MM.1S (cell line): ENCODE data around the gene WBP1.

Experiments used
- DNase-seq: peaks from one replicate; pipeline ENCODE4 v3.0.0-alpha.2; 2015
- H2AFZ ChIP-seq: fragments of 300-600 bp; sonication (generic); 2 replicates; pipeline ENCODE4 v1.6.0; 2016; ENCODE audit warnings: antibody characterized with exemption, low read length
- H3F3A ChIP-seq: fragments of 300-600 bp; sonication (generic); 2 replicates; pipeline ENCODE4 v1.6.1; 2016; ENCODE audit warnings: mild to moderate bottlenecking, antibody characterized with exemption, low read length, moderate library complexity, mixed read lengths; ENCODE audit not compliant: insufficient read depth
- H3K27ac ChIP-seq: fragments of 300-600 bp; sonication (generic); 2 replicates; pipeline ENCODE4 v1.5.1; 2016; ENCODE audit warnings: mild to moderate bottlenecking, low read length
- H3K27me3 ChIP-seq: fragments of 300-600 bp; sonication (generic); replicated peaks from 2 replicates; pipeline ENCODE4 v1.6.0; 2016; ENCODE audit warnings: low read length; ENCODE audit not compliant: insufficient read depth
- H3K36me3 ChIP-seq: fragments of 300-600 bp; sonication (generic); replicated peaks from 2 replicates; pipeline ENCODE4 v1.6.1; 2016; ENCODE audit warnings: mild to moderate bottlenecking, low read length, mixed read lengths; ENCODE audit not compliant: insufficient read depth
- H3K4me1 ChIP-seq: fragments of 300-600 bp; sonication (generic); 2 replicates; pipeline ENCODE4 v1.6.1; 2016; ENCODE audit warnings: low read length, mixed read lengths
- H3K4me2 ChIP-seq: fragments of 300-600 bp; sonication (generic); 2 replicates; pipeline ENCODE4 v1.6.0; 2016; ENCODE audit warnings: low read depth, low read length
- H3K4me3 ChIP-seq: fragments of 300-600 bp; sonication (generic); 2 replicates; pipeline ENCODE4 v1.5.1; 2016; ENCODE audit warnings: low read length, mixed read lengths
- H3K79me2 ChIP-seq: fragments of 300-600 bp; sonication (generic); 2 replicates; pipeline ENCODE4 v1.6.1; 2016; ENCODE audit warnings: mixed run types, low read length, mixed read lengths
- H3K9ac ChIP-seq: fragments of 300-600 bp; sonication (generic); 2 replicates; pipeline ENCODE4 v1.6.1; 2016; ENCODE audit warnings: low read length, mixed read lengths
- H3K9me2 ChIP-seq: fragments of 300-600 bp; sonication (generic); replicated peaks from 2 replicates; pipeline ENCODE4 v1.6.1; 2016; ENCODE audit warnings: mild to moderate bottlenecking, low read length, mixed read lengths; ENCODE audit not compliant: insufficient read depth
- H3K9me3 ChIP-seq: fragments of 300-600 bp; sonication (generic); replicated peaks from 2 replicates; pipeline ENCODE4 v1.6.1; 2016; ENCODE audit warnings: mild to moderate bottlenecking, low read length, mixed read lengths; ENCODE audit not compliant: insufficient read depth
- H4K20me1 ChIP-seq: fragments of 300-600 bp; sonication (generic); 2 replicates; pipeline ENCODE4 v1.6.1; 2016; ENCODE audit warnings: mild to moderate bottlenecking, low read length, moderate library complexity, mixed read lengths; ENCODE audit not compliant: insufficient read depth
- EZH2 ChIP-seq: fragments of 300-600 bp; sonication (generic); optimal IDR thresholded peaks from 2 replicates; pipeline ENCODE3; 2017; ENCODE audit warnings: low read depth, mild to moderate bottlenecking, antibody characterized with exemption, low read length, mixed read lengths
- EZH2phosphoT487 ChIP-seq: fragments of 300-600 bp; sonication (generic); IDR thresholded peaks from 2 replicates; pipeline ENCODE4 v1.6.1; 2018; ENCODE audit warnings: antibody characterized with exemption, low read length
- TF ChIP-seq, protein P1 (sequence below): fragments of 300-600 bp; sonication (generic); IDR thresholded peaks from 2 replicates; pipeline ENCODE4 v1.5.1; 2016; ENCODE audit warnings: antibody characterized with exemption, low read length, mixed read lengths

WBP1 gene

DNA sequence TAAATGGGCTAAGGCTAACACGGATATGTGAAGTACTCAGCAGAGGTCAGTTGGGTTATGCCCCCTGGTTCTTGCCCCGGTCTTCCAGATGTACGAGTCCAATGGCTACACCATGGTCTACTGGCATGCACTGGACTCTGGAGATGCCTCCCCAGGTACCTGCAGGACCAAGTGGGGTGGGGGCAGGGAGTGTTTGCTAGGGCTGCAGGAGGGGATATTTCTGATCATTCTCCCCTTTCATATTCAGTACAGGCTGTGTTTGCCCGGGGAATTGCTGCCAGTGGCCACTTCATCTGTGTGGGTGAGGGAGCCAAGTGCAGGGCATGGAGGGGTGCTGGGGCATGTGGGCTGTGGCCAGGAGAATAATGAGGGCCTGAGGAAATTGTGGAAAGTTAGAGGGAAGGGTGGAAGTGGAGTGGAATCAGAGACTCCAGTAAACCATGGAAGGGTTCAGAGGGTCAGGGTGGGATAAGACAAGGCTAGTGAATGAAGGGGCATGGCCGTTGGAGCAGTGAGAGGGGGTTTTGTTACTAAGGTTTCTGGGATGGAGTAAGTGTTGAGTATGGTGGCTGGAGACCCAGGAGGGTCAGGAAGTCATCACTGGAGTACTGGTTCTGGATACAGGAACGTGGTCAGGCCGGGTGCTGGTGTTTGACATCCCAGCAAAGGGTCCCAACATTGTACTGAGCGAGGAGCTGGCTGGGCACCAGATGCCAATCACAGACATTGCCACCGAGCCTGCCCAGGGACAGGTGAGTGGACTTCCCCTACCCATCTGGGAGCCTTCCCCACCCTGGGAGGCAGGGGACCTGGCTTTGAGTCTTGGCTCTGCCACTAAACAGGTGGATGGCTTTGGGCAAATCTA is 34.8 kb upstream of the WBP1 start:
- DNase-seq = no peak
- H3K4me2 ChIP-seq = no peak overlapping the region
- H3K79me2 ChIP-seq = no peaks in the 10 kb centered on the region
- H3K9me3 ChIP-seq = no peaks in the 10 kb centered on the region
- no peak overlapping the region for H2AFZ ChIP-seq
- H3K4me3 ChIP-seq = no peak overlapping the region
- H3K36me3 ChIP-seq = no peaks in the 10 kb centered on the region
- H3K9ac ChIP-seq = no peak overlapping the region
- TF ChIP-seq, protein P1, sequence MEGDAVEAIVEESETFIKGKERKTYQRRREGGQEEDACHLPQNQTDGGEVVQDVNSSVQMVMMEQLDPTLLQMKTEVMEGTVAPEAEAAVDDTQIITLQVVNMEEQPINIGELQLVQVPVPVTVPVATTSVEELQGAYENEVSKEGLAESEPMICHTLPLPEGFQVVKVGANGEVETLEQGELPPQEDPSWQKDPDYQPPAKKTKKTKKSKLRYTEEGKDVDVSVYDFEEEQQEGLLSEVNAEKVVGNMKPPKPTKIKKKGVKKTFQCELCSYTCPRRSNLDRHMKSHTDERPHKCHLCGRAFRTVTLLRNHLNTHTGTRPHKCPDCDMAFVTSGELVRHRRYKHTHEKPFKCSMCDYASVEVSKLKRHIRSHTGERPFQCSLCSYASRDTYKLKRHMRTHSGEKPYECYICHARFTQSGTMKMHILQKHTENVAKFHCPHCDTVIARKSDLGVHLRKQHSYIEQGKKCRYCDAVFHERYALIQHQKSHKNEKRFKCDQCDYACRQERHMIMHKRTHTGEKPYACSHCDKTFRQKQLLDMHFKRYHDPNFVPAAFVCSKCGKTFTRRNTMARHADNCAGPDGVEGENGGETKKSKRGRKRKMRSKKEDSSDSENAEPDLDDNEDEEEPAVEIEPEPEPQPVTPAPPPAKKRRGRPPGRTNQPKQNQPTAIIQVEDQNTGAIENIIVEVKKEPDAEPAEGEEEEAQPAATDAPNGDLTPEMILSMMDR = no peak
- TF ChIP-seq EZH2phosphoT487 (no peak), EZH2 (no peak)
- H4K20me1 ChIP-seq = no peaks in the 10 kb centered on the region
- H3K27ac ChIP-seq = no peak overlapping the region
- H3K9me2 ChIP-seq = no peaks in the 10 kb centered on the region
- H3K4me1 ChIP-seq = peaks cover 10% of the 10 kb centered on the region
- H3F3A ChIP-seq = peaks cover 8% of the 10 kb centered on the region; the same call in 1 of the 2 replicates
- H3K27me3 ChIP-seq = no peaks in the 10 kb centered on the region

DNA sequence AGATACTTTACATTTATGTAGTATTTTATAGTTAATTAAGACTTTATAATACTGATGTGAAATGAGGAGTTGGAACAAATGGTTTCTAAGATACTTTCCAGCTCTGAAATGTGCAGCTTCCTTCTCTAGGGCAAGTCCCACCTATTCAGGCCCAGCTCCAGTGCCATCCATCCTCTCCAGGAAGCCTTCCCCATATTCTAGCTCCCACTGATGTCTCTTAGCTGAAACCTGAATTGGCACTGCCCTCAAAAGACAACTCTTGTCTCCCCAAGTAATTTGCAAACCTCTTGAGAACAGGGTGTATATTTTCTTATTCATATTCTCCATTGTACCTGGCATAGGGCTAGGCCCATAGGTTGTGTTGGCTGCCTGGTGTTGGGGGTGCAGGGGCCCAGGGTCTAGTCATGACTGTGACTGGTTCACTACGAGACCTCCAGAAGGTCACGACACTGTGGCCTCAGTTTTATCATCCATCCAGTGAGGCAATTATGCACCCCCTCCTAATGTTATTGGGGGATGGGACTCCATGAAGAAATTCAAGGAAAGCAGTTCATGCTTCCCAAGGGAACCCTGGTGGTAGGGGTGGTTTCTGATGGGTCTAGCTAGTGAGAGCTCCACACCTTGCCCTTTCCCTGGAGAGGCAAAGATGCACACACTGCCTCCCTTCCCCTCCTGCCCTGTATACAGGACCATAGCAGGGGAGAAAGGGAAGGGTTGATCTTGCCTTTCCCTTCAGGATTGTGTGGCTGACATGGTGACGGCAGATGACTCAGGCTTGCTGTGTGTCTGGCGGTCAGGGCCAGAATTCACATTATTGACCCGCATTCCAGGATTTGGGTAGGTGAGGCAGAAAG is 33.9 kb upstream of the WBP1 start:
- Histone ChIP-seq H3K9me3 (no peaks in the 10 kb centered on the region), H3K4me2 (no peak overlapping the region), H3K79me2 (no peaks in the 10 kb centered on the region), H3F3A (peaks cover 8% of the 10 kb centered on the region; the same call in 1 of the 2 replicates), H3K9ac (no peak overlapping the region), H2AFZ (no peak overlapping the region), H3K27me3 (no peaks in the 10 kb centered on the region), H3K9me2 (no peaks in the 10 kb centered on the region), H3K27ac (no peak overlapping the region), H4K20me1 (no peaks in the 10 kb centered on the region), H3K4me3 (no peak overlapping the region), H3K4me1 (peaks cover 10% of the 10 kb centered on the region), H3K36me3 (no peaks in the 10 kb centered on the region)
- DNase-seq = no peak
- TF ChIP-seq EZH2phosphoT487 (no peak), EZH2 (no peak)
- TF ChIP-seq, protein P1 = no peak

DNA sequence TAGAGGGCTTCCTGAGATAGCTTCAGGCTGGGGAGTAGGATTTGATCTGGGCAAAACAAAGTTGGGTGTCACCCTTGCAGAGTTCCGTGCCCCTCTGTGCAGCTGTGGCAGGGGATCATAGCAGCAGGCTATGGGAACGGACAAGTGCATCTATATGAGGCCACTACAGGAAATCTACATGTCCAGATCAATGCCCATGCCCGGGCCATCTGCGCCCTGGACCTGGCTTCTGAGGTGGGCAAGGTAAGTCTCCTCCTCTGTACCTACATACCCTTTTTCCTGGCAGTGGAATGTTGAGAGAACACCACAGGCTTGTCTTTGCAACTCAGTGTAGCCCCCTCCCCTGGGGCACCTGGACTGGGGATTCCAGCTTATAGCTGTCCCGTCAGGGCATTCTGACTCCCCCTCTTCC is 33.2 kb upstream of the WBP1 start:
- no peak for TF ChIP-seq EZH2
- TF ChIP-seq, protein P1 = no peak
- TF ChIP-seq EZH2phosphoT487 = no peak
- no peak overlapping the region for H3K27ac ChIP-seq
- DNase-seq = no peak
- peaks cover 8% of the 10 kb centered on the region for H3K4me1 ChIP-seq
- no peaks in the 10 kb centered on the region for H3K79me2 ChIP-seq
- no peak overlapping the region for H2AFZ ChIP-seq
- H4K20me1 ChIP-seq = no peaks in the 10 kb centered on the region
- H3K4me3 ChIP-seq = no peak overlapping the region
- H3K4me2 ChIP-seq = no peak overlapping the region
- no peaks in the 10 kb centered on the region for H3K27me3 ChIP-seq
- no peaks in the 10 kb centered on the region for H3K36me3 ChIP-seq
- no peak overlapping the region for H3K9ac ChIP-seq
- no peaks in the 10 kb centered on the region for H3K9me3 ChIP-seq
- no peaks in the 10 kb centered on the region for H3K9me2 ChIP-seq
- H3F3A ChIP-seq = peaks cover 8% of the 10 kb centered on the region; the same call in 1 of the 2 replicates
